Astrocyte (in vitro differentiated cells and primary cell): Measurements from ENCODE around the gene NOL4L. TPM values are rescaled to one million over a fixed set of nuclear protein-coding genes. Genes with fewer than 3 reads are reported as not detected.

Source experiments
- DNase-seq: peaks from one replicate; pipeline ENCODE4 v3.0.0-alpha.2; 2010; ENCODE audit warnings: low read depth
- FAIRE-seq: peaks from 2 replicates; lab custom pipeline; 2011; peaks lifted over from hg19 to GRCh38; lab: Jason Lieb, UNC
- H2AFZ ChIP-seq: 2 replicates; pipeline ENCODE4 v1.6.0; 2012; ENCODE audit warnings: low read depth, low read length, inconsistent platforms
- H3K27ac ChIP-seq: 2 replicates; pipeline ENCODE4 v1.5.1; 2011; ENCODE audit warnings: low read depth, low read length, inconsistent platforms
- H3K27me3 ChIP-seq: 2 replicates; pipeline ENCODE4 v1.6.0; 2011; ENCODE audit warnings: low read length, inconsistent platforms; ENCODE audit not compliant: insufficient read depth
- H3K36me3 ChIP-seq: 2 replicates; pipeline ENCODE4 v1.5.1; 2011; ENCODE audit warnings: low read length, inconsistent platforms; ENCODE audit not compliant: insufficient read depth
- H3K4me1 ChIP-seq: 2 replicates; pipeline ENCODE4 v1.5.1; 2011; ENCODE audit warnings: low read length, inconsistent platforms; ENCODE audit not compliant: insufficient read depth
- H3K4me2 ChIP-seq: 2 replicates; pipeline ENCODE4 v1.6.0; 2012; ENCODE audit warnings: low read length, inconsistent platforms
- H3K4me3 ChIP-seq: 2 replicates; pipeline ENCODE4 v1.5.1; 2011; ENCODE audit warnings: low read depth, mild to moderate bottlenecking, low read length, inconsistent platforms; ENCODE audit not compliant: insufficient read depth
- H3K79me2 ChIP-seq: 2 replicates; pipeline ENCODE4 v1.6.0; 2012; ENCODE audit warnings: mild to moderate bottlenecking, low read length, inconsistent platforms; ENCODE audit not compliant: insufficient read depth
- H3K9ac ChIP-seq: 2 replicates; pipeline ENCODE4 v1.6.0; 2012; ENCODE audit warnings: mild to moderate bottlenecking, low read length, inconsistent platforms
- H3K9me3 ChIP-seq: 2 replicates; pipeline ENCODE4 v1.5.1; 2012; ENCODE audit warnings: low read depth, mild to moderate bottlenecking, low read length, inconsistent platforms; ENCODE audit not compliant: insufficient read depth
- H4K20me1 ChIP-seq: 2 replicates; pipeline ENCODE4 v1.6.0; 2012; ENCODE audit warnings: low read length, inconsistent platforms; ENCODE audit not compliant: insufficient read depth
- H3K27ac Mint-ChIP-seq: one replicate; pipeline ENCODE4 v1.8.0; 2021; ENCODE audit warnings: mild to moderate bottlenecking, mixed read lengths; ENCODE audit not compliant: unreplicated experiment
- H3K27me3 Mint-ChIP-seq: one replicate; pipeline ENCODE4 v1.8.0; 2021; ENCODE audit warnings: low read depth, mixed read lengths; ENCODE audit not compliant: unreplicated experiment
- H3K36me3 Mint-ChIP-seq: one replicate; pipeline ENCODE4 v1.8.0; 2021; ENCODE audit warnings: low read depth, mixed read lengths; ENCODE audit not compliant: unreplicated experiment
- H3K4me1 Mint-ChIP-seq: one replicate; pipeline ENCODE4 v1.8.0; 2021; ENCODE audit warnings: low read depth, mixed read lengths; ENCODE audit not compliant: unreplicated experiment
- H3K4me3 Mint-ChIP-seq: one replicate; pipeline ENCODE4 v1.8.0; 2021; ENCODE audit warnings: mild to moderate bottlenecking, moderate library complexity, mixed read lengths; ENCODE audit not compliant: unreplicated experiment
- H3K9me3 Mint-ChIP-seq: one replicate; pipeline ENCODE4 v1.8.0; 2021; ENCODE audit warnings: mild to moderate bottlenecking, mixed read lengths; ENCODE audit not compliant: unreplicated experiment
- CTCF ChIP-seq: IDR thresholded peaks from 2 replicates; pipeline ENCODE4 v1.5.1; 2011; ENCODE audit warnings: low read depth, mild to moderate bottlenecking, inconsistent platforms, low read length, moderate library complexity; ENCODE audit not compliant: insufficient read depth
- EZH2 ChIP-seq: IDR thresholded peaks from 2 replicates; pipeline ENCODE4 v1.6.1; 2012; ENCODE audit warnings: mild to moderate bottlenecking, low read length, inconsistent platforms; ENCODE audit not compliant: insufficient read depth
- total RNA-seq: library from RNA; stranded (reverse); gene quantifications from 2 replicates; pipeline ENCODE4 v1.2.1, GENCODE V29; 2021

NOL4L gene
- total RNA-seq, 1 donor from 2014 or later: 35.5 TPM

GRCh38 chr20:32406701-32407100 is 178.4 kb downstream of the NOL4L start:
- no peaks in the 10 kb centered on the region for H3K27me3 Mint-ChIP-seq
- no peak overlapping the region for H3K4me3 Mint-ChIP-seq
- FAIRE-seq (no peak), DNase-seq (no peak)
- H3K9me3 Mint-ChIP-seq: no peaks in the 10 kb centered on the region
- no peaks in the 10 kb centered on the region for H3K4me1 ChIP-seq
- H3K36me3 ChIP-seq: peaks cover 3% of the 10 kb centered on the region
- no peaks in the 10 kb centered on the region for H3K4me1 Mint-ChIP-seq
- H3K27ac ChIP-seq: no peak overlapping the region
- H3K9me3 ChIP-seq: no peaks in the 10 kb centered on the region
- no peak overlapping the region for H3K4me2 ChIP-seq
- H3K27ac Mint-ChIP-seq: no peak overlapping the region
- no peaks in the 10 kb centered on the region for H3K27me3 ChIP-seq
- H3K36me3 Mint-ChIP-seq: peaks cover 2% of the 10 kb centered on the region
- H3K9ac ChIP-seq: no peak overlapping the region
- H3K4me3 ChIP-seq: no peak overlapping the region
- peaks cover 62% of the 10 kb centered on the region for H4K20me1 ChIP-seq
- no peak for TF ChIP-seq CTCF
- no peak for TF ChIP-seq EZH2
- H3K79me2 ChIP-seq: peaks cover 89% of the 10 kb centered on the region
- no peak overlapping the region for H2AFZ ChIP-seq

- Histone ChIP-seq H2AFZ (no peak overlapping the region), H3K27me3 (no peaks in the 10 kb centered on the region), H4K20me1 (peaks cover 72% of the 10 kb centered on the region), H3K79me2 (peaks cover 93% of the 10 kb centered on the region), H3K27ac (no peak overlapping the region), H3K4me3 (no peak overlapping the region), H3K4me2 (no peak overlapping the region), H3K36me3 (peaks cover 3% of the 10 kb centered on the region), H3K9me3 (no peaks in the 10 kb centered on the region), H3K4me1 (no peaks in the 10 kb centered on the region), H3K9ac (no peak overlapping the region)
- Mint-ChIP-seq H3K4me1 (no peaks in the 10 kb centered on the region), H3K36me3 (peaks cover 8% of the 10 kb centered on the region), H3K27ac (no peak overlapping the region), H3K4me3 (no peak overlapping the region), H3K9me3 (no peaks in the 10 kb centered on the region), H3K27me3 (no peaks in the 10 kb centered on the region)
- TF ChIP-seq CTCF (no peak), EZH2 (no peak)
- FAIRE-seq: no peak
- no peak for DNase-seq
These were observed 181.1 kb downstream of the NOL4L start for GRCh38 chr20:32404017-32404416.

GRCh38 chr20:32400476-32400875 is 184.7 kb downstream of the NOL4L start:
- peaks cover 91% of the 10 kb centered on the region for H3K79me2 ChIP-seq
- no peaks in the 10 kb centered on the region for H3K9me3 ChIP-seq
- H2AFZ ChIP-seq: no peak overlapping the region
- H3K4me3 Mint-ChIP-seq: no peak overlapping the region
- H3K36me3 ChIP-seq: peaks cover 3% of the 10 kb centered on the region
- H3K4me2 ChIP-seq: no peak overlapping the region
- peaks cover 7% of the 10 kb centered on the region for H3K36me3 Mint-ChIP-seq
- TF ChIP-seq EZH2 (no peak), CTCF (no peak)
- no peaks in the 10 kb centered on the region for H3K27me3 ChIP-seq
- DNase-seq (no peak), FAIRE-seq (no peak)
- peaks cover 3% of the 10 kb centered on the region for H3K4me1 Mint-ChIP-seq
- H3K4me1 ChIP-seq: no peaks in the 10 kb centered on the region
- no peak overlapping the region for H3K27ac Mint-ChIP-seq
- H3K9ac ChIP-seq: no peak overlapping the region
- no peak overlapping the region for H3K27ac ChIP-seq
- peaks cover 69% of the 10 kb centered on the region for H4K20me1 ChIP-seq
- H3K27me3 Mint-ChIP-seq: no peaks in the 10 kb centered on the region
- H3K4me3 ChIP-seq: no peak overlapping the region
- H3K9me3 Mint-ChIP-seq: no peaks in the 10 kb centered on the region
